Subcutaneous preadipocyte (primary cell): Measurements from ENCODE around the gene ALMS1. TPM values are rescaled to one million over a fixed set of nuclear protein-coding genes. Genes with fewer than 3 reads are reported as not detected.

Source experiments
- total RNA-seq: library from RNA; depleted of rRNA; stranded (reverse); fragments of >200 nt; gene quantifications from 2 replicates; pipeline ENCODE4 v1.2.3, GENCODE V29; 2012

Gene ALMS1, protein sequence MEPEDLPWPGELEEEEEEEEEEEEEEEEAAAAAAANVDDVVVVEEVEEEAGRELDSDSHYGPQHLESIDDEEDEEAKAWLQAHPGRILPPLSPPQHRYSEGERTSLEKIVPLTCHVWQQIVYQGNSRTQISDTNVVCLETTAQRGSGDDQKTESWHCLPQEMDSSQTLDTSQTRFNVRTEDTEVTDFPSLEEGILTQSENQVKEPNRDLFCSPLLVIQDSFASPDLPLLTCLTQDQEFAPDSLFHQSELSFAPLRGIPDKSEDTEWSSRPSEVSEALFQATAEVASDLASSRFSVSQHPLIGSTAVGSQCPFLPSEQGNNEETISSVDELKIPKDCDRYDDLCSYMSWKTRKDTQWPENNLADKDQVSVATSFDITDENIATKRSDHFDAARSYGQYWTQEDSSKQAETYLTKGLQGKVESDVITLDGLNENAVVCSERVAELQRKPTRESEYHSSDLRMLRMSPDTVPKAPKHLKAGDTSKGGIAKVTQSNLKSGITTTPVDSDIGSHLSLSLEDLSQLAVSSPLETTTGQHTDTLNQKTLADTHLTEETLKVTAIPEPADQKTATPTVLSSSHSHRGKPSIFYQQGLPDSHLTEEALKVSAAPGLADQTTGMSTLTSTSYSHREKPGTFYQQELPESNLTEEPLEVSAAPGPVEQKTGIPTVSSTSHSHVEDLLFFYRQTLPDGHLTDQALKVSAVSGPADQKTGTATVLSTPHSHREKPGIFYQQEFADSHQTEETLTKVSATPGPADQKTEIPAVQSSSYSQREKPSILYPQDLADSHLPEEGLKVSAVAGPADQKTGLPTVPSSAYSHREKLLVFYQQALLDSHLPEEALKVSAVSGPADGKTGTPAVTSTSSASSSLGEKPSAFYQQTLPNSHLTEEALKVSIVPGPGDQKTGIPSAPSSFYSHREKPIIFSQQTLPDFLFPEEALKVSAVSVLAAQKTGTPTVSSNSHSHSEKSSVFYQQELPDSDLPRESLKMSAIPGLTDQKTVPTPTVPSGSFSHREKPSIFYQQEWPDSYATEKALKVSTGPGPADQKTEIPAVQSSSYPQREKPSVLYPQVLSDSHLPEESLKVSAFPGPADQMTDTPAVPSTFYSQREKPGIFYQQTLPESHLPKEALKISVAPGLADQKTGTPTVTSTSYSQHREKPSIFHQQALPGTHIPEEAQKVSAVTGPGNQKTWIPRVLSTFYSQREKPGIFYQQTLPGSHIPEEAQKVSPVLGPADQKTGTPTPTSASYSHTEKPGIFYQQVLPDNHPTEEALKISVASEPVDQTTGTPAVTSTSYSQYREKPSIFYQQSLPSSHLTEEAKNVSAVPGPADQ (N-terminal part only)
- total RNA-seq: 12.9 and 24.0 TPM in 2 replicates

DNA sequence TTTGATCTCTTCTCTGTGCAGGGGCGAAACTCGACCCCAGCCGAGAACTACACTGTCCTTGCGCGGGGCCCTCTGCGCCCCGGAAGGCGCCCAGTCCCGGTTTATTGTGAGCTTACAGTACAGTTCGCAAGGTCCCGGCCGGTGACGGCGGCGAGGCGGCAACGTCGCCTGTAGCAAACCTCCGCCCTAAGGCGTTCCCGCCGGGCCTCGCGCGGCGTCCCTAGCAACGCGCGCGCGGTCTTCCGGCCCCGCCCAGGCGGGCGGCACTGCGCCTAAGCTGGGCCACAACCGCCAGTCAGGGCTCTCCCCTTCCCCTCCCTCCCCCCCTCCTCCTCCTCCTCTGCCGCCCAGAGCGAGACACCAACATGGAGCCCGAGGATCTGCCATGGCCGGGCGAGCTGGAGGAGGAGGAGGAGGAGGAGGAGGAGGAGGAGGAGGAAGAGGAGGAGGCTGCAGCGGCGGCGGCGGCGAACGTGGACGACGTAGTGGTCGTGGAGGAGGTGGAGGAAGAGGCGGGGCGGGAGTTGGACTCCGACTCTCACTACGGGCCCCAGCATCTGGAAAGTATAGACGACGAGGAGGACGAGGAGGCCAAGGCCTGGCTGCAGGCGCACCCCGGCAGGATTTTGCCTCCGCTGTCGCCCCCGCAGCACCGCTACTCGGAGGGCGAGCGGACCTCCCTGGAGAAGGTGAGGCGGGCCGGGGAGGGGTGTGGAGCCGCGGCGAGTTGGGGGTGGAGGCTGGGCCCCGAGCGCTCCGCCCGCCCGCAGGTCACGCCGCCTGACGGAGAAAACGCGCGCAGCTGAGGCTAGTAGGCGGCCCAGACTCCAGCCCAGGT lies at the start of gene ALMS1:
Gene ALMS1, plus strand, starts transcription at position 333 of the 838 bp plus-strand sequence. Its CDS starts 33 bp downstream, at position 366.

DNA sequence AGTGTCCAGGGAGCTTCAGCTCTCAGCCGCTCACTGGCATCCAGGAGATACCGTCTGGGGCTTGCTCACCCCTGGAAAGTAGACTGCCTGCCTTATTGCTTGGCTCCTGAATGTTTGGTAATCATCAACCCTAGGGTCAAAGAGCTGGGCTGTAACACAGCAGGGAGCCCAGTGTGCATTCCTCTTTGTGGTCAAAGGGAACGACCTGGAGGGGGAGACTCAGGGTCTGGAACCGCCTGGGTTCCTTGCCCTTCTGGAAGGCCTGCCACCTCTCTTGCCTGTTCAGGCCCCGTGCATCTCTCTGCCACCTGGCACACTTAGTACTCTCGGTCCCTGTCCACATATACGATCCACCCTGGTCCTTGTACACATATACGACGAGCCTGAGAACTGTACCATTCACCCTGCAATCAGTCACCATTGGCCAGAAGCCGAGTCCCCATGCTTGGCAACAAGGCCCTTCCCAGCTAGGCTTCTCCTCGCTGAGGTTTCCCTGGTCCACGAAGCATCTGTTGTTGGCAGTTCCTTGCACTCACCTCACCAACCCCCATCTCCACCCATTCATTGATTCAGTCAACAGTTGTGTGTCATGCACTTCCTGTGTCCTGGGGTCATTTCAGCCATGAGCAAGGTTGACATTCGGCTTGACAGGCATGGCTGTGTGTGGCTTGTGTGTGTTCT lies 256.8 kb downstream of the ALMS1 start, which contains the start of gene NAT8:
Gene NAT8, minus strand, starts transcription at position 85 of the 681 bp plus-strand sequence. CDS start 794 bp downstream, outside the sequence.

Other genes starting within 250 kb of the ALMS1 start
- gene NOTO, start 183.3 kb upstream of the ALMS1 start, total RNA-seq: not detected in 2 replicates
- gene SMYD5, start 171.6 kb upstream of the ALMS1 start, total RNA-seq: 21.7 and 25.6 TPM in 2 replicates
- 18.6 and 18.7 TPM in 2 replicates for gene PRADC1, start 152.6 kb upstream of the ALMS1 start, total RNA-seq
- gene CCT7, start 151.5 kb upstream of the ALMS1 start, total RNA-seq: 326 and 375 TPM in 2 replicates
- gene FBXO41, start 101.4 kb upstream of the ALMS1 start, total RNA-seq: 1.6 and 1.8 TPM in 2 replicates
- gene EGR4, start 92.3 kb upstream of the ALMS1 start, total RNA-seq: not detected in 2 replicates